ENCODE measurements around the gene MXRA8. TPM values are rescaled to one million over a fixed set of nuclear protein-coding genes. Genes with fewer than 3 reads are reported as not detected.
A peak's percentile ranks its signal among the peaks of the same experiment; 100 is the strongest.

MXRA8 gene
- total and polyA plus RNA-seq, 4 donors = 38.5 to 213 (median 66.9) TPM

DNA sequence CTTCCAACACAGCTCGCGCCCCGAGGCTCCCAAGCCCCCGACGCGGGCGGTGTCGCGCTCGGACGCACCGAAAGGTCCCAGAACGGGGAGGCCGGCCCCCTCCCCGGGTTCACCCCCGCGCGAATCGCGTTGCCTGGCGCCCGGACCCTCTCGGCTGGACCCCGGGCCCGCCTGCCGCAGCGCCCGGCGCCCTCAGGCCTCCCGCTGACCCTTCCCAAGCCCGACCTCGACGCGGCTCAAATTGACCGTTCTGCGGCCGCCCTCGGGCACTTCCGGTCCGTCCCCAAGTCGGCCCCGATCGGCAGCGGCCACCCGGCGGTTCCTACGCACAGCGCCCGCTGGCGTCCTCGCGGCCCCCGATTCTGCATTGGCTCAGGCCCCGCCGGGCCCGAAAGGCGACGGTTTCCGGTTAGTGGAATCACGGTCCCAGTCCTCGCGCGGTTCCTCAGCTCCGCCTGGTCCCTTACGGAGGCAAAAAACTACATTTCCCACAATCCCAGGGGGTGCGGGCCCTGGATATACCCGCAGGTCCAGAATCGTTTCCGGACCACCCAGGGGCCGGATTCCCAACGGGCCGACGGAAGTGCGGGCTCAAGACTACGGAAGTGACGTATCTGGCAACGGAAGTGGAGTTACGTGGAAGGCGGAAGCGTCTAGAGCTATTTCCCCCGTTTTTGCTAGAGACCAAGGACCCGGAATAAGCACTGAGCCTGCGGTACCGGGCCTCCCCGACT, 16.7 kb upstream of the MXRA8 start, which contains the start of gene AURKAIP1:
TSS of gene AURKAIP1 (minus strand) at position 279 of the 734 bp plus-strand sequence. CDS start 451 bp downstream, outside the sequence.
- TF ChIP-seq, protein P1, sequence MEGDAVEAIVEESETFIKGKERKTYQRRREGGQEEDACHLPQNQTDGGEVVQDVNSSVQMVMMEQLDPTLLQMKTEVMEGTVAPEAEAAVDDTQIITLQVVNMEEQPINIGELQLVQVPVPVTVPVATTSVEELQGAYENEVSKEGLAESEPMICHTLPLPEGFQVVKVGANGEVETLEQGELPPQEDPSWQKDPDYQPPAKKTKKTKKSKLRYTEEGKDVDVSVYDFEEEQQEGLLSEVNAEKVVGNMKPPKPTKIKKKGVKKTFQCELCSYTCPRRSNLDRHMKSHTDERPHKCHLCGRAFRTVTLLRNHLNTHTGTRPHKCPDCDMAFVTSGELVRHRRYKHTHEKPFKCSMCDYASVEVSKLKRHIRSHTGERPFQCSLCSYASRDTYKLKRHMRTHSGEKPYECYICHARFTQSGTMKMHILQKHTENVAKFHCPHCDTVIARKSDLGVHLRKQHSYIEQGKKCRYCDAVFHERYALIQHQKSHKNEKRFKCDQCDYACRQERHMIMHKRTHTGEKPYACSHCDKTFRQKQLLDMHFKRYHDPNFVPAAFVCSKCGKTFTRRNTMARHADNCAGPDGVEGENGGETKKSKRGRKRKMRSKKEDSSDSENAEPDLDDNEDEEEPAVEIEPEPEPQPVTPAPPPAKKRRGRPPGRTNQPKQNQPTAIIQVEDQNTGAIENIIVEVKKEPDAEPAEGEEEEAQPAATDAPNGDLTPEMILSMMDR (IDR thresholded peaks at IDR 0.05; ENCODE audit: control extremely low read depth, extremely low read depth) = peak; percentile 9
- 1% methylated on average over 63 to 85 of the region's 85 CpGs for WGBS, 2 donors
- H3K27me3 ChIP-seq (ENCODE audit: control insufficient read depth in 3 of 3, insufficient read depth in 3 of 3, low read length in 2 of 3) = no peaks in the 10 kb centered on the region
- H3K27ac ChIP-seq (ENCODE audit: low read depth in 1 of 2, low read length in 1 of 2) = peak within 1 kb of the TSS; percentile 91 to 92
- peak within 1 kb of the TSS; percentile 42 to 81 for H3K9ac ChIP-seq (ENCODE audit: insufficient read depth in 1 of 2, low read length in 2 of 2)
- DNase-seq (peak; percentile 99 to 100 (median 100)), ATAC-seq (ENCODE audit: insufficient read depth, low FRiP score) (peak; percentile 94)
- peaks cover 0 to 17% (median 7%) of the 10 kb centered on the region in 5 donors for H3K4me1 ChIP-seq (ENCODE audit: control insufficient read depth in 5 of 5, insufficient read depth in 5 of 5, low read length in 5 of 5)
- peak within 1 kb of the TSS; percentile 84 for H3K4me3 ChIP-seq
- peaks cover 0 to 7% (median 0%) of the 10 kb centered on the region in 4 donors for H3K36me3 ChIP-seq (ENCODE audit: control insufficient read depth in 4 of 4, insufficient read depth in 4 of 4, low read length in 4 of 4)
- no peaks in the 10 kb centered on the region for H3K9me3 ChIP-seq (ENCODE audit: control insufficient read depth in 4 of 4, insufficient read depth in 3 of 4, low read length in 3 of 4)

DNA sequence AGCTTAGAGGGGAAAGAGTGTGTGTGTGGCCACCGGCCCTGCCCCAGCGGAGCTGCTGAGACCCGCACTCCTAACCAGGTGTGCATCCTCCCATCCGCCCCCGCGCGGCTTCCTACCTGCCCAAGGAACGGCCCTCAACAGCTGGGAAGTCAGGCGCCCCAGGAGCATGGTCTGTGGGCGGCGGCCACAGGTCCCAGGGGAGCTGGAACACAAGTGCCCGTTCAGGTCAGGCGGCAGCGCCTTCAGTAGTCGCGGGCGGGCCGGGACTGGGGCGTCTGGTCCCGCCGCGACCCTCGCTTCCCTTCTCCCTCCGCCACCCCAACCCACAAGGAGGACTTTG, 16.2 kb upstream of the MXRA8 start:
- peak overlapping the region; percentile 84 for H3K4me3 ChIP-seq
- ATAC-seq (ENCODE audit: insufficient read depth, low FRiP score) (no peak), DNase-seq (no peak)
- H3K9me3 ChIP-seq (ENCODE audit: control insufficient read depth in 4 of 4, insufficient read depth in 3 of 4, low read length in 3 of 4) = no peaks in the 10 kb centered on the region
- peak overlapping the region; percentile 91 to 92 for H3K27ac ChIP-seq (ENCODE audit: low read depth in 1 of 2, low read length in 1 of 2)
- H3K9ac ChIP-seq (ENCODE audit: insufficient read depth in 1 of 2, low read length in 2 of 2) = peak overlapping the region; percentile 42 to 81
- H3K27me3 ChIP-seq (ENCODE audit: control insufficient read depth in 3 of 3, insufficient read depth in 3 of 3, low read length in 2 of 3) = no peaks in the 10 kb centered on the region
- peaks cover 0 to 7% (median 0%) of the 10 kb centered on the region in 4 donors for H3K36me3 ChIP-seq (ENCODE audit: control insufficient read depth in 4 of 4, insufficient read depth in 4 of 4, low read length in 4 of 4)
- TF ChIP-seq, protein P1 (IDR thresholded peaks at IDR 0.05; ENCODE audit: control extremely low read depth, extremely low read depth) = no peak
- H3K4me1 ChIP-seq (ENCODE audit: control insufficient read depth in 5 of 5, insufficient read depth in 5 of 5, low read length in 5 of 5) = peaks cover 0 to 17% (median 7%) of the 10 kb centered on the region in 5 donors
- 1% methylated on average over 11 to 24 of the region's 24 CpGs for WGBS, 2 donors

- 53 to 57% methylated on average over 52 of the region's 52 CpGs for WGBS, 2 donors
- peak overlapping the region in 1 of 2 donors; percentile 91 for H3K27ac ChIP-seq (ENCODE audit: low read depth in 1 of 2, low read length in 1 of 2)
Observed at GRCh38 chr1:1373815-1374588, 15.6 kb upstream of the MXRA8 start.

More at GRCh38 chr1:1373815-1374588, 15.6 kb upstream of the MXRA8 start:
- H3K4me3 ChIP-seq = peak overlapping the region; percentile 84
- no peak for DNase-seq
- peaks cover 0 to 17% (median 7%) of the 10 kb centered on the region in 5 donors for H3K4me1 ChIP-seq (ENCODE audit: control insufficient read depth in 5 of 5, insufficient read depth in 5 of 5, low read length in 5 of 5)
- peak overlapping the region in 1 of 2 donors; percentile 42 for H3K9ac ChIP-seq (ENCODE audit: insufficient read depth in 1 of 2, low read length in 2 of 2)
- ATAC-seq (ENCODE audit: insufficient read depth, low FRiP score) = no peak
- no peaks in the 10 kb centered on the region for H3K27me3 ChIP-seq (ENCODE audit: control insufficient read depth in 3 of 3, insufficient read depth in 3 of 3, low read length in 2 of 3)
- TF ChIP-seq, protein P1 (IDR thresholded peaks at IDR 0.05; ENCODE audit: control extremely low read depth, extremely low read depth) = no peak
- H3K36me3 ChIP-seq (ENCODE audit: control insufficient read depth in 4 of 4, insufficient read depth in 4 of 4, low read length in 4 of 4) = peaks cover 0 to 7% (median 0%) of the 10 kb centered on the region in 4 donors
- no peaks in the 10 kb centered on the region for H3K9me3 ChIP-seq (ENCODE audit: control insufficient read depth in 4 of 4, insufficient read depth in 3 of 4, low read length in 3 of 4)

Data from lung (tissue), 12 donors.